ENCODE results near the gene VTA1.

DNA sequence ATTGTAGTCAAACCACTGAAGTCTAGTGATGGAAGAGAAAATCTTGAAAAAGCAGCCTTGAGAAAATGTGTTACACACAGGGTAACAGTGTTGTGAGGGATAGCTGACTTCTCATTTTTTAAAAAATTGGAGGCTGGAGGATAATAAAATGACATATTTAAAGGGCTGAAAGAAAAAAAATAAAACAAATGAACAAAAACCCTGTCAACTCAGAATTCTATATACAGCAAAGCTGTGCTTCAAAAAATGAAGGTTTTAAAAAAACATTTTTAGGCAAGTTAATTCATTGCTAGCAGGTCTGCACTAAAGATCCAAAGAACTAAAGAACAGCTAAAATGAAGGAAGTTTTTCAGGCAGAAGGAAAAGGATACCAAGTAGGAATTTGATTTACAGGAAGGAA is 31.1 kb downstream of the VTA1 start:
- TF ChIP-seq, protein P1, sequence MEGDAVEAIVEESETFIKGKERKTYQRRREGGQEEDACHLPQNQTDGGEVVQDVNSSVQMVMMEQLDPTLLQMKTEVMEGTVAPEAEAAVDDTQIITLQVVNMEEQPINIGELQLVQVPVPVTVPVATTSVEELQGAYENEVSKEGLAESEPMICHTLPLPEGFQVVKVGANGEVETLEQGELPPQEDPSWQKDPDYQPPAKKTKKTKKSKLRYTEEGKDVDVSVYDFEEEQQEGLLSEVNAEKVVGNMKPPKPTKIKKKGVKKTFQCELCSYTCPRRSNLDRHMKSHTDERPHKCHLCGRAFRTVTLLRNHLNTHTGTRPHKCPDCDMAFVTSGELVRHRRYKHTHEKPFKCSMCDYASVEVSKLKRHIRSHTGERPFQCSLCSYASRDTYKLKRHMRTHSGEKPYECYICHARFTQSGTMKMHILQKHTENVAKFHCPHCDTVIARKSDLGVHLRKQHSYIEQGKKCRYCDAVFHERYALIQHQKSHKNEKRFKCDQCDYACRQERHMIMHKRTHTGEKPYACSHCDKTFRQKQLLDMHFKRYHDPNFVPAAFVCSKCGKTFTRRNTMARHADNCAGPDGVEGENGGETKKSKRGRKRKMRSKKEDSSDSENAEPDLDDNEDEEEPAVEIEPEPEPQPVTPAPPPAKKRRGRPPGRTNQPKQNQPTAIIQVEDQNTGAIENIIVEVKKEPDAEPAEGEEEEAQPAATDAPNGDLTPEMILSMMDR (IDR thresholded peaks at IDR 0.05; ENCODE audit: low read depth, low read length, missing input control): no peak
- TF ChIP-seq TAF1 (conservative IDR thresholded peaks at IDR 0.05) (no peak), SP1 (IDR thresholded peaks at IDR 0.05) (no peak), MAX (IDR thresholded peaks at IDR 0.05) (no peak), RAD21 (IDR thresholded peaks at IDR 0.05) (no peak), ATF3 (IDR thresholded peaks at IDR 0.05) (no peak), REST (IDR thresholded peaks at IDR 0.05) (no peak), RXRA (IDR thresholded peaks at IDR 0.05) (no peak), GABPA (IDR thresholded peaks at IDR 0.05 in 1 of 2, conservative IDR thresholded peaks at IDR 0.05 in 1 of 2) (no peak), JUND (IDR thresholded peaks at IDR 0.05) (no peak), EGR1 (IDR thresholded peaks at IDR 0.05; ENCODE audit: low read depth in 2 of 2) (no peak)
- TF ChIP-seq, protein P2, sequence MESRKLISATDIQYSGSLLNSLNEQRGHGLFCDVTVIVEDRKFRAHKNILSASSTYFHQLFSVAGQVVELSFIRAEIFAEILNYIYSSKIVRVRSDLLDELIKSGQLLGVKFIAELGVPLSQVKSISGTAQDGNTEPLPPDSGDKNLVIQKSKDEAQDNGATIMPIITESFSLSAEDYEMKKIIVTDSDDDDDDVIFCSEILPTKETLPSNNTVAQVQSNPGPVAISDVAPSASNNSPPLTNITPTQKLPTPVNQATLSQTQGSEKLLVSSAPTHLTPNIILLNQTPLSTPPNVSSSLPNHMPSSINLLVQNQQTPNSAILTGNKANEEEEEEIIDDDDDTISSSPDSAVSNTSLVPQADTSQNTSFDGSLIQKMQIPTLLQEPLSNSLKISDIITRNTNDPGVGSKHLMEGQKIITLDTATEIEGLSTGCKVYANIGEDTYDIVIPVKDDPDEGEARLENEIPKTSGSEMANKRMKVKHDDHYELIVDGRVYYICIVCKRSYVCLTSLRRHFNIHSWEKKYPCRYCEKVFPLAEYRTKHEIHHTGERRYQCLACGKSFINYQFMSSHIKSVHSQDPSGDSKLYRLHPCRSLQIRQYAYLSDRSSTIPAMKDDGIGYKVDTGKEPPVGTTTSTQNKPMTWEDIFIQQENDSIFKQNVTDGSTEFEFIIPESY (IDR thresholded peaks at IDR 0.05): no peak
